Fibroblast of the aortic adventitia (primary cell): ENCODE results near the gene DOCK9. TPM values are rescaled to one million over a fixed set of nuclear protein-coding genes. Genes with fewer than 3 reads are reported as not detected.
A peak's percentile ranks its signal among the peaks of the same experiment; 100 is the strongest.

ENCODE experiments used
- DNase-seq: peaks from one replicate; pipeline ENCODE4 v3.0.0-alpha.2; 2010; ENCODE audit warnings: low read depth
- H3K4me3 ChIP-seq: 2 replicates; pipeline ENCODE4 v1.5.1; 2011; ENCODE audit warnings: low read depth, mild to moderate bottlenecking, control low read depth, low read length, moderate library complexity
- total RNA-seq: library from RNA; depleted of rRNA; stranded (reverse); fragments of >200 nt; gene quantifications from 2 replicates; pipeline ENCODE4 v1.2.3, GENCODE V29; 2012; ENCODE audit warnings: low replicate concordance
- TF ChIP-seq, protein P1 (sequence below): IDR thresholded peaks from 2 replicates; pipeline ENCODE4 v1.5.1; 2011; ENCODE audit warnings: mild to moderate bottlenecking, low read length, control low read depth, inconsistent platforms; ENCODE audit not compliant: insufficient read depth

The DOCK9 gene
- total RNA-seq, 1 donor: 28.1 TPM

DNA sequence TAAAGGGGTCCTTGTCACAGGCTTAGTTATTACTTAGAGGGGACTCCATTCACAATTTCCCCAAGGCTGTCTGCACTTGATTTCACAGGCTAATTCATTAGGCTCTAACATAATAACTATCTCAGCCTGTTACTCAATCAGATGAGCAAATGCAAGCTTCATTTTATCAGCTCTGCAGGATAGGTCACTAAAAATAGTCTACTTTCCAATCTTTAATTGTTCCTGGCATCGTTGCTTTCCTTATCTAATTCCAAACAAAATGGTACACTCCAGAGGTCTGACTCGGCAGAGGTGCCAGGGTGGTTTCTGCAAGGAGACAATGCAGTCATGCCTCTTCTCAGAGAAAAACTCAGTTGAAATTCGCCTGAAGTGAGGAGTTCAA, 155.6 kb downstream of the DOCK9 start:
- DNase-seq: peak; percentile 69
- H3K4me3 ChIP-seq: no peak overlapping the region
- TF ChIP-seq, protein P1, sequence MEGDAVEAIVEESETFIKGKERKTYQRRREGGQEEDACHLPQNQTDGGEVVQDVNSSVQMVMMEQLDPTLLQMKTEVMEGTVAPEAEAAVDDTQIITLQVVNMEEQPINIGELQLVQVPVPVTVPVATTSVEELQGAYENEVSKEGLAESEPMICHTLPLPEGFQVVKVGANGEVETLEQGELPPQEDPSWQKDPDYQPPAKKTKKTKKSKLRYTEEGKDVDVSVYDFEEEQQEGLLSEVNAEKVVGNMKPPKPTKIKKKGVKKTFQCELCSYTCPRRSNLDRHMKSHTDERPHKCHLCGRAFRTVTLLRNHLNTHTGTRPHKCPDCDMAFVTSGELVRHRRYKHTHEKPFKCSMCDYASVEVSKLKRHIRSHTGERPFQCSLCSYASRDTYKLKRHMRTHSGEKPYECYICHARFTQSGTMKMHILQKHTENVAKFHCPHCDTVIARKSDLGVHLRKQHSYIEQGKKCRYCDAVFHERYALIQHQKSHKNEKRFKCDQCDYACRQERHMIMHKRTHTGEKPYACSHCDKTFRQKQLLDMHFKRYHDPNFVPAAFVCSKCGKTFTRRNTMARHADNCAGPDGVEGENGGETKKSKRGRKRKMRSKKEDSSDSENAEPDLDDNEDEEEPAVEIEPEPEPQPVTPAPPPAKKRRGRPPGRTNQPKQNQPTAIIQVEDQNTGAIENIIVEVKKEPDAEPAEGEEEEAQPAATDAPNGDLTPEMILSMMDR: no peak

DNA sequence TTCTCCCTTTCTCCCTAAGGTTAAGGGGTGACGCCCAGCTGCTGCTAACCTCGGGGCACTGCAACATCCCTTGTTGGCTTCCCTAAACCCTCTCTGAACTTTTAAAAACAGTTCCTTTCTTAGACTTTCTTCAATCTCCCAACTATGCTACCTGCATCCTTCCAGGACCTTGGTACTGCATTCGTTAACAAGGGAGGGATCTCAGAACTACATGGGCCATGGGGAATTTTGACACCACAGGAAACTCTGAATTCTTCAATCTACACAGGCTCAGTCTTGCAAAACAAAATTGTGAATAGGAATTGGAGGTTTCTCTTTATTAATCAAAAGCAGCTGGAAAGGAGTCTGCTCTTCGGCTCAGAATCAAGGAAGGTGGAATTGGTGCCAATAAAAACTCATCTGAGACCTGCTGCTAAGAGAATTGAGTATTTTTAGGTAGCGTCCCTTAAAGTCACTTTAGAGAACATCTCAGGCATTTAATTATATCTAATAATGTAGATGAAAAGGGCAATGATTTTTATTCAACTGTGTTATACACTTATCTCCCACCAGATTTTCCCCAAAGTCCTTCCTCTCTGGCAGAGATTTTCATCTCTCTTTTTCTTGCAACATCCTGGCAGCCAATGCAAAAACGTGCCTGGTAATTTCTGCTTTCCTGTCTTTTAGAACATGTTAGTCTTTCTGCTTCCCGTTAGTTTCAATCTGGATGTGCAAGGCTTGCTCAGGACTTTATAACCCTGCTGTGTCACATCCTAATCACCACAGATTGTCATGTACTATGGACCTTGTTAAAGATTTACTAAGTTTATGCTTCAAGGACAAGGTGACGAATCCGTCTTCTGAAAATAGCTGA, 156.3 kb downstream of the DOCK9 start:
- H3K4me3 ChIP-seq: no peak overlapping the region
- DNase-seq: peak; percentile 94

DNA sequence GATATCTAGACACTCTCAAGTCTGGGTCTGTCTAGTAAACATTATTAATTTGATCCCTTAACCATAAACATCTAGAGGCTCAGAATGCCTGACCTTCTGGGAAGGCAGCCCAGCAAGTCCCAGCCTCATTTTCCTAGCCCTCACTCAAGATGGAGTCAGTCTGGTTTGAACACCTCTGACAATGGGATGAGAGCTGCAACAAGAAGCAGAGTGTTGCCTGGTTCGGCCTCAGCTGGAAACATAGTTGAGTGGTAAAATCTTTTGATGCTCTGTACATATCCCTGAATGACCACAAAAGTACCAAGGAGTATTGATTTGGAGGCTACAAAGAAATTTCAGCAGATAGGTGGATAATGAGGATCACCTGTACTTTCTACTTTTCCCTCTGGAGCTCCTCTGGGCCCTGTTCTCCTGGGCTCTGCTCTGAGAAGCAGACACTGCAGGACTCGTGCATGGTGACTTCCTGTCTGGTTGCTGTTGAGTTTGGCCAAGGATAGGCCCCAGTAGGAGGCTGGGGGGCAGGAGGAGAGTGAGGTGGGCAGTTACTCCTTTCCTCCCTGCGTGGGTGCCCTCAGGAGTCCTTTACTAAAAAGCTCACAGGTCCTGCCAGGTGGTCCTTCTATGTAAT, 157.0 kb downstream of the DOCK9 start:
- TF ChIP-seq, protein P1: no peak
- no peak for DNase-seq
- no peak overlapping the region for H3K4me3 ChIP-seq

More for the DNA sequence above, 156.3 kb downstream of the DOCK9 start:
- TF ChIP-seq, protein P1: no peak

DNA sequence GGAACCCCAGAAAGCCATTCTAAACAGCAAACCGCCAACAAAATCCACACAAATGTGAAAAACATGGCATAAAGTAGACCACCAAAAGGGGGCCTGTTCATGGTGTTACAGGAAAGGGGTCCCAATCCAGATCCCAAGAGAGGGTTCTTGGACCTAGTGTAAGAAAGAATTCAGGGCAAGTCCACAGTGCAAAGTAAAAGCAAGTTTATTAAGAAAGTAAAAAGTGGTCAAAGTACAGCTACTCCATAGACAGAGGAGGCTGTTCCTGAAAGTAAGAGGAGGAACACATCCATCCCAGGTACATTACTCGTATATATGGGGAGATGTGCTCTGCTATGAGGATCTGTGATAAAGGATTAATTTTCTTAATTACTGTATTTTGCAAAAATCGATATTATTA, 157.6 kb downstream of the DOCK9 start:
- no peak overlapping the region for H3K4me3 ChIP-seq
- DNase-seq: no peak
- TF ChIP-seq, protein P1: no peak

GRCh38 chr13:98819382-98820010, 158.4 kb downstream of the DOCK9 start:
- no peak for DNase-seq
- TF ChIP-seq, protein P1: no peak
- H3K4me3 ChIP-seq: no peak overlapping the region

DNA sequence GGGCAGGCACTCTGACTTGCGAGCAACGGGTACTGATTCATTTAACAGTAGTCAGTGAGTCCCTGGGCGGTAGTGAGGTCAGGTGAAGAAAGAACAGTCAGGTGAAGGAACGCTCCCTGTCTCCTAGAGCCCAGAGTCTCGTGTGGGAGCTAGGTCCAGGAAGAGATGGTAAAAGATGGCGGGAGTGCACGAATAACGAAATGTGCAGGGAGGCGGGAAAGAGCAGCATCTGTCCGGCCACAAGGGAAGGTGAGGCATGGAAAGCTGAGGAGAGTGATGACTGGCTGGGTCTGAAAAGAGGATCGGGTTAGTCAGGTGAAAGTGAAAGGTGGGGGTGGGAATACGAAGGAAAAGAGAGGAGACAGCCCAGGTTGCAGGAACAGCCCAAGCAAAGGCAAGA, 161.5 kb downstream of the DOCK9 start:
- H3K4me3 ChIP-seq: no peak overlapping the region
- DNase-seq: no peak
- TF ChIP-seq, protein P1: no peak
